ENCODE measurements around the gene SUGCT.

GRCh38 chr7:40544871-40545303 is 410.1 kb downstream of the SUGCT start:
- TF ChIP-seq EZH2 (IDR thresholded peaks at IDR 0.05; ENCODE audit: borderline replicate concordance, low read depth, low read length, poor library complexity, severe bottlenecking) (no peak), CTCF (conservative IDR thresholded peaks at IDR 0.05; ENCODE audit: low read depth, low read length) (no peak)

Data from A673 (cell line).